WI38 (cell line): Measurements from ENCODE around the gene MYCBPAP.

Source experiments
- H3K4me3 ChIP-seq: 2 replicates; pipeline ENCODE4 v1.5.1; 2011; ENCODE audit warnings: low read depth, mild to moderate bottlenecking, control low read depth, low read length
- TF ChIP-seq, protein P1 (sequence below): IDR thresholded peaks from 2 replicates; pipeline ENCODE4 v1.5.1; 2012; ENCODE audit warnings: low read depth, mild to moderate bottlenecking, control low read depth, low read length

Gene MYCBPAP

GRCh38 chr17:50558941-50559614, 50.8 kb downstream of the MYCBPAP start:
- no peak overlapping the region for H3K4me3 ChIP-seq

DNA sequence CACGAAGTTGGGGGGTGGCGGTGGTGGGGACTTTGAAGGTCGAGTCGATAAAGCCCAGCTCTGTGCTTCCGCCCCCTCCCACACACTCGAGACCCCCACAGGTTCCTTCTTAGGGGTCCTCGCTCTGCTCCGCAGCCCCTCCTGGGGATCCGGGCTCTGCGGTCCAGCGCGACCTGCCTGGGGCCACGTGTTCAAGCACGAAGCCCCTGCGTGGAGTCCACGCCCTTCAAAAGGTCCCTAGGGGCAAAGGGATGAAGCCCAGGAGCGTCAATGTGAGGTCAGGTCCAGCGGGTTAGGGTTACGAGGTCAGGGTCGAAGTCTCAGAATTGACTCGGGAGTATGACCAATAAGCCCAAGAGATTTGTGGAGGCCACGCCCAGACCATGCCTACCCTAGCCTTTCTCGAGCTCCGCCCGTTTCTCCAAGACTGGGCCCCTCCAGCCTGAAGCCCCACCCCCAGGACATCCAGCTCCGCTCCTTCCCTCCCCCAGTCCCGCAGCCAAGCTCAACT, 51.5 kb downstream of the MYCBPAP start:
- H3K4me3 ChIP-seq: peak overlapping the region; percentile 54

More at GRCh38 chr17:50558941-50559614, 50.8 kb downstream of the MYCBPAP start:
- TF ChIP-seq, protein P1, sequence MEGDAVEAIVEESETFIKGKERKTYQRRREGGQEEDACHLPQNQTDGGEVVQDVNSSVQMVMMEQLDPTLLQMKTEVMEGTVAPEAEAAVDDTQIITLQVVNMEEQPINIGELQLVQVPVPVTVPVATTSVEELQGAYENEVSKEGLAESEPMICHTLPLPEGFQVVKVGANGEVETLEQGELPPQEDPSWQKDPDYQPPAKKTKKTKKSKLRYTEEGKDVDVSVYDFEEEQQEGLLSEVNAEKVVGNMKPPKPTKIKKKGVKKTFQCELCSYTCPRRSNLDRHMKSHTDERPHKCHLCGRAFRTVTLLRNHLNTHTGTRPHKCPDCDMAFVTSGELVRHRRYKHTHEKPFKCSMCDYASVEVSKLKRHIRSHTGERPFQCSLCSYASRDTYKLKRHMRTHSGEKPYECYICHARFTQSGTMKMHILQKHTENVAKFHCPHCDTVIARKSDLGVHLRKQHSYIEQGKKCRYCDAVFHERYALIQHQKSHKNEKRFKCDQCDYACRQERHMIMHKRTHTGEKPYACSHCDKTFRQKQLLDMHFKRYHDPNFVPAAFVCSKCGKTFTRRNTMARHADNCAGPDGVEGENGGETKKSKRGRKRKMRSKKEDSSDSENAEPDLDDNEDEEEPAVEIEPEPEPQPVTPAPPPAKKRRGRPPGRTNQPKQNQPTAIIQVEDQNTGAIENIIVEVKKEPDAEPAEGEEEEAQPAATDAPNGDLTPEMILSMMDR: no peak

GRCh38 chr17:50560185-50560824, 52.1 kb downstream of the MYCBPAP start, which contains the start of gene CACNA1G:
CACNA1G (plus strand) TSS chr17:50560715; CDS start chr17:50561460, 745 bp downstream.
- TF ChIP-seq, protein P1: no peak
- H3K4me3 ChIP-seq: peak within 1 kb of the TSS; percentile 54

More for the DNA sequence above, 51.5 kb downstream of the MYCBPAP start:
- TF ChIP-seq, protein P1: no peak

DNA sequence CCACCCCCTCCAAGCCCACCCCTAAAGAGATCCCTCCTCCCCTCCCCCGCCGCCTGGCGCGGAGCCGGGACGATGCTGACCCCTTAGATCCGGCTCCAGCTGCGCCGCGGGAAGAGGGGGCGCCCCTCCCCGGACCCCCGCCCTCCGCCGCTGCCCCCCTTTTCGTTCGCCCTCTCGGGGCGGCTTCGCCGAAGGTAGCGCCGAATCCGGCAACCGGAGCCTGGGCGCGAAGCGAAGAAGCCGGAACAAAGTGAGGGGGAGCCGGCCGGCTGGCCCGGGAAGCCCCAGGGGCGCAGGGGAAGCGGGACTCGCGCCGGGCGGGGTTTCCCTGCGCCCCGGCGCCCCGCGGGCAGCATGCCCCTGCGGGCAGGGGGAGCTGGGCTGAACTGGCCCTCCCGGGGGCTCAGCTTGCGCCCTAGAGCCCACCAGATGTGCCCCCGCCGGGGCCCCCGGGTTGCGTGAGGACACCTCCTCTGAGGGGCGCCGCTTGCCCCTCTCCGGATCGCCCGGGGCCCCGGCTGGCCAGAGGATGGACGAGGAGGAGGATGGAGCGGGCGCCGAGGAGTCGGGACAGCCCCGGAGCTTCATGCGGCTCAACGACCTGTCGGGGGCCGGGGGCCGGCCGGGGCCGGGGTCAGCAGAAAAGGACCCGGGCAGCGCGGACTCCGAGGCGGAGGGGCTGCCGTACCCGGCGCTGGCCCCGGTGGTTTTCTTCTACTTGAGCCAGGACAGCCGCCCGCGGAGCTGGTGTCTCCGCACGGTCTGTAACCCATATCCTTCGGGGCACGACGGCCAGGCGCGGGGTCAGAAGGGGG, 52.9 kb downstream of the MYCBPAP start:
- TF ChIP-seq, protein P1: no peak
- peak overlapping the region; percentile 54 for H3K4me3 ChIP-seq

DNA sequence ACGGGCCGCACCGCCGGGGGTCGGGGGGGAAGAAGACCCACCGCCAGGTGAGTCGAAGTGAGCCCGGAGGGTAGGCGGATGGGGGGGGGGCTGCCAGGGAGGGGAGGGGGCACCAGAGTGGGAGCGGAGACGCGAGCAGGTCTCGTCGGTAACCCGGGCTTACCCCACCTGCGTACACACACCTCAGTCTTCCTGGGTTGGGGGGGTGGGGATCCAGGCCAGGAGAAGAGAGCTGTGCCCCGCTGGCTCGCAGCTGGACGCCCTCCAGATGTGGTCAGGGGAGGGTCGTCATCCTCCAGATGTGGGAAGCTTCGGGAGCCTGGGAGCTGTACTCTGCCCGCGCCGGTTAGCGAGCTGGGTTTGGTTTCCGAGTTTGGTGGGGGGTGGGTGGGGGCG, 53.5 kb downstream of the MYCBPAP start:
- H3K4me3 ChIP-seq: no peak overlapping the region
- TF ChIP-seq, protein P1: no peak

DNA sequence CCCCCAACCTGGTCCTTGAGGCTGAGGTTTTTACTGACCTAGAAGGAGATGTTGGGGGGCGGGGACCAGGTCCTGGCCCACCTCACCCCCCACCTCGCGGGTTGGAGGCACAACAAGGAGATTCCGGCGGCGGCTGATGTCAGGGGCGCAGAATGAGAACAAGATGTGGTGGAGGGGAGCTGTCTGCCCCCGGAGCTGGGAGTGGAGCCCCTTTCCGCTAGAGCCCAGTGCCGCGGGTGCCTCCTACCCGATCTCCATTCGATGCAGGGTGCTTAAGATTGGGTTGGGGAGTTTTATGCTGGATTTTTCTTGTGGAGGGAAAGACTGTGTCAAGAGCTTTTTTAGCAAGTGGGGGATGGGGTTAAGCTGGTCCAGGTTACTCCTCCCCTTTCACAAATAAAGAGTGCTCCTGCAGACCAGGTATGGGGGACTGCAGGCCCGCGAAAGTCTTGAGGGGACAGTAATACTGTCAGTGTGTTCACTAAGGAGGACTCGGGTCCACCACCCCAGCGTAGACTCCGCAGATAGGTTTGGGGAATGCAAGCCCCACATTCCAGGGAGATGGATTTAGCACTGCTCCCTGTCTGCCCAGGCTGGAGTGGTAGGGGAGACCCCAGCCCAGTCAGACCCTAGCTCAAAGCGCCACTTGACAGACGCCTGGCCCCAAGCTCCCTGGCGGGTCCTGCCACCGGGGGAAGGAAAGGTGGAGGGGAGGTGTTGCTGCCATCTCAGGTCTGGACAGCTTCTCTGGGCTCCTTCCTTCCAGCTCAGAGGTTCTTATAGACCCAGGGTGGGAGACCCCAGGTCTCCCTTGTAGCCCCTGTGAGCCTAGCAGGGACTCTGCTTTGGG, 54.2 kb downstream of the MYCBPAP start:
- no peak overlapping the region for H3K4me3 ChIP-seq
- TF ChIP-seq, protein P1: no peak
